ENCODE measurements around the gene RFX7.
A peak's percentile ranks its signal among the peaks of the same experiment; 100 is the strongest.

RFX7 gene

DNA sequence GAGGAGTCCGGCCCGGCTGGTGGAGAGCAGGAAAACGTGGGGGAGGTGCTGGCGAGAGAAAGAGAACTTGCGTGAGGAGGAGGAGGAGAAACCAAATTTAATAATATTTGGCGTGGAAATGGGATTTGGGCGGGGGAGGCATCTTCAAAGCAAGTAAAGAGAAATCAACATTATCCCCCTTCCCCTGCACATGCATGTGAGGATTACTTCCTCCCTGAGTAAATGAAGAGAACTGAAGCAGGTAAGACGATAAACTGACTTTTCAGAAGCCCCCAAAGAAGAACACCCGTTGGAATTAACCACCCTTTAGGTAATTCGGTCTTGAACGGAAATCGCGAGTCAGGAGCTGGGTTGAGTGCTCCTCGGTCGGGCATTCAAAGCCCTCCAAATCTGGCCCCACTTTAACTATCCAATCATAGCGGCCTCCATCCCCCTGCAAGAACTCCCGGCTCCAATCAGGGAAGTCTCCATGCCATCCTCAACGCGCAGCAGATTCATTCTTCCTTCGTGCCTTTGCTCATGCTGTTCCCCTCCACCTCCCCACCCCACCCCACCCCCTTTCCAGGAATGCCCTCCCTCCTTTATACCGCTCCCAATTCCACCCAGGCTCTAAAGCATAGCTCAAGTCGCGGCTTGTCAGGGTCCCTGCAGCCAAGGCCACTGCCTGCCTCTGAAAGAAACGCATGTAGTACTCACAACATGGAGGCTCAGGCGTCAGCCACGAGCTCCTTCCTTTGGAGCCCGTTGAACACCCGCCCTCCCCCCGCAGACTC is 545 bp upstream of the RFX7 start:
- peak; percentile 82 for DNase-seq

DNA sequence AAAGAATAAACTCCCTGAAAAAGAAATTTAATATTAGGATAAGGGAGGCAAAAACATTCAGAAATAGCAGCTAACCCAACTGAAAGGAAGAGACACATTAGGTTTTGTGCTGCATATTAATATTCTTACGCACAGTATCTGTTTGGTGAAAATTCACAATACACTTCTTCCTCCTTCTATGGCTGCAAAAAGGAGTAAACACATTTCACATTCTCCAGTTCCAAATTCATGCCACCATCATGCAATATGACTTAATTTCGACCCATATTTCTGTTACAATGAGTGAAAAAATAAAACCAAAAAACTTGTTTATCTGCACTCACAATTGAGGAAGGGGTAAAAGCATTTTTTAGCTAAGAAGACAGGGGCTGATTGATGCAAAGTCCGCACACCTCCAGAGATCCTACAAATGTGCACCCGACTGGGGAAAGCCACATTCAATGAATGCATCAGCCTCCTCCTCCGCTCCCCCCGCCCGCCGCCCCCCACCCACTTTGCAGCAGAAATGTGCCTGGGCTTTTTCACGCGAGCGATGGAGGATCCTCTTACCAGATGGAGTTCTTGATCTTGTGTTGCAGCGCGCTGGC is 1.0 kb downstream of the RFX7 start:
- no peak for DNase-seq

DNA sequence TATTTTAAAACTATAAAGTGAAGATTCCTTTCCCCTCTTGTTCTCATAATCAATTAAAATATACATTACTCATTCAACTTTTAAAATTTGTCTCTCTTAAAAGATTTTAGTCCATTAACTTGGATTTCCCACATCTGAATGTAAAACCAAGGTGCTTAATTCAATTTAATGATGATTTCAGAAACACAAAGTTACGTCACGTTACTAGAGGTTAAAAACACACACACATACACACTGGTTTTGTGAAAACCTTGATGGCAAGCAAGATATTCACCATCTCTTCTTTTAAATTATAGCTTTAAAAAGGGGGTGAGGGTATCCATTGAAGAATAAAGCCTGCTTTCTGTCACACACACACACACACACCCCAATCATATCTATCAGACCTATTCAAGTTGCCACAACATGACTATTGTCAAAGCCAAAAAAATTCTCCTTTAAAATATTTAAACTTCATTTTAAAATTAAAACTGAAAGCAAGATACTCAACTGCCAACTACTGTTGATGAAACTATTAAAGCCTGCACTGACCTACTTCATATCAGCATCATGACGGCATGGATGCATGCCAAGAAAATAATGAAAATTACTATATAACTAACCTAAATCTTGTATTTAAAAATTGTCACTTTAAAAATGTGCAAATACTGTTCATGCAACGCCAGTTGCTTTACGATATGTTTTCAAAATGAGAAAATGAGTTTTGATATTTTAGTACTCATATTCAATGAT is 2.1 kb downstream of the RFX7 start:
- DNase-seq = no peak

DNA sequence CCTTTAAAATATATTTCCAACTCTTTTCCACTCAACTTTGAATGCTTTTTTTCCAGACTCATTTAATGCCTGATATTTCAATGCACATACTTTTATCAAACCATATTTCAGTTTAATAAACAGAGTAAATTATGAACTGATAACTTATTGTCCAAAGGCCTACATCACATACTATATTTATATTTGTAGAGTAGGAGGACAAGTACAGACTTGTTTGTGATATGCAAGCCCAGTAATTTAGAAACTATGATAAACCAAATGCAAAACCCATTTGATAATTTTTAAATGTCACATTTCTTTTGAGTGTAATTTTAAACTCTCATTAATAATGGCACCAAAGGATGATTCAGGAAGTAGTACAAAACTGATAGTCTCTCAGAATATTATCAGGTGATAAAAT is 3.3 kb downstream of the RFX7 start:
- DNase-seq = no peak

DNA sequence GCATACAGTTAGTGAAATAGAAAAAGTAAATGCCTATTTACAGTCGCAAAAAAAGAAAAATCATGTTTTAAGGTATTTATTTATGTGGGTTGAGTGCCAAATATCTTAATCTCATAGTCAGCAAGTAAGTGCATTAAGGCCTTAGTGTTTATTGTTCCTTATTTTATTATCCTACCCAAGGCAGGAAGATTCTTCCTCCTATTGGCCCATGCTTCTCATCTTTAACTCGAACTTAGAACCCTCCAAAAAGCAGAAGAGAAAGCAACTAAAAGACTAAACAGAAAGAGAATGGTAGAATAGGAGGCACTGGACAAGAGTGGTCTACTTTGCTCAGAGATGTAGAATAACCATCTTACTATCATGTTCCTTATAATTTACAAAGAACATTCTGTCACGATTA is 7.5 kb downstream of the RFX7 start:
- no peak for DNase-seq

DNA sequence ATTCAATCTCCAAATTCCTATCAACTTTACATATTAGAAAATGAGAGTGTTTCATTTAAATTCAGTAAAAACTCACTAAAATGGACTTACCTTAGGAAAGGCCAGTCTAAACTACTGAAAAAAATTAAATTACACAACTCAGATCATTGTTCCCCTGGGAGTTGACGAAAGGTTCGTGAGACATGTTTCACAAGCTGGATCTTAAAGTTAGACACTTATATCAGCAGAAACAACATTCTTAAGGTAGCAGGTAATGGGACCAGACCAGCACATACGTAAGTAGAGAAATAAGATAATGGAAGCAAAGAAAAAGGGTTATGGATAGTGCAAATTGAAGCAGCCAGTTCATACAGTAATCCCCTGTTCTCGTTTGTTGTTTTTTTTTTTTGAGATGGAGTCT is 8.9 kb downstream of the RFX7 start:
- DNase-seq = no peak

DNA sequence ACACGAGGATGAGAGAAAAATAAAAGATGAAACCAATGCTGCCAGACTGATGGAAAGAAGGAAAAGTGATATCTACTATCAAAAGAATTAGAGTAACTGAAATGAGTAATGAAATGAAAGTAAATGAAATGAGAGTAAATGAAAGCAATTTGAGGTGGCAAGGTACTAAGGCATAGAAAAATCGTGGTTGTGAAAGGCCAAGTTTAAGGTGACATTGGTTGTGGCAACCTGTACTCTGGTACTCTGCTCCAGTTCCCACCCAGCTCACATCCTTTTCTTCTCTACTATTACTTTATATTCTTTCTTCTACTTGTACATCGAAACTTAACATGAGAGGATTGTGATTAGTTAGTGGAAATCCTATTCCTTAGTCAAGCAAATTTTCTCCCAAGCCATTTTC is 10.1 kb downstream of the RFX7 start:
- DNase-seq = no peak

DNA sequence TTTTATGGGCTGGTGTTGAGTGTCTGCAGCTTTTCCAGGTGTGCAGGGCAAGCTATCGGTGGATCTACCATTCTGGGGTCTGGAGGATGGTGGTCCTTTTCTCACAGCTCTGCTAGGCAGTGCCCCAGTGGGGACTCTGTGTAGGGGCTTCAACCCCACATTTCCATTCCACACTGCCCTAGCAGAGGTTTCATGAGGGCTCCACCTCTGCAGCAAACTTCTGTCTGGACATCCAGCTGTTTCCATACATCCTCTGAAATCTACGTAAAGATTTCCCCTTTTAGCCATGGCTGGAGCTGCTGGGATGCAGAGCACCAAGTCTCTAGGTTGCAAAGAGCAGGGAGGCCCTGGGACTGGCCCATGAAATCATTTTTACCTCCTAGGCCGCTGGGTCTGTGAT is 11.6 kb downstream of the RFX7 start:
- no peak for DNase-seq

DNA sequence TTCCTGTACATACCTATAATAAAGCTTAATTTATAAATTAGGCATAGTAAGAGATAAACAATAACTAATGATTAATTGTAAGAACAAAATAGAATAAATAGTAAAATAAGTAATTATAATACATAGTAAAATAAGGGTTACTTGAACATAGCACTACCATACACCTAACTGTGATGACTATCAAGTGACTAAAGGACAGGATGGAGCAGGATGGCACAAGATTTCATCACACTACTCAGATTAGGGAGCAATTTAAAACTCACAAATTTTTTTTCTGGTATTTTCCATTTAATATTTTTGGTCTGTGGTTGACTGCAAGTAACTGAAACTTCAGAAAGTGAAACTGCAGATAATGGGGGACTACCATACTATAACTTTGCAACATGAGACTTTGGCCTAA is 14.8 kb downstream of the RFX7 start:
- no peak for DNase-seq

DNA sequence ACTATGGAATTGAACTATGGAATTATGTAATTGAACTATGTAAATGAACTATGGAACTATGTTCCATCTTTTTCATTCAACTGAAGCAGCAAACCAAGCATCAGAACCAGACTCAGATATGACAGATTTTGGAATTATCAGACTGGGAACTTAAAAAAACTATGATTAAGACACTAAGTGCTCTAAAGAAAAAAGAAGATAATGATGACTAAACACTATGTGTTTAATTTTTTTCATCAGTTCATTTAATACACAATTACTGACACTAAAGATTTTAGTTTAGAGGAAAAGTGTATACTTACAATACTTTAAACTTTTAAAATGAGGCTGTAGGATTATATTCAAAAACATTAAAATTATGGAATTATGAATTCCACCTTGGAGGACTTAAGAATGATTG is 15.3 kb downstream of the RFX7 start:
- DNase-seq = no peak

DNA sequence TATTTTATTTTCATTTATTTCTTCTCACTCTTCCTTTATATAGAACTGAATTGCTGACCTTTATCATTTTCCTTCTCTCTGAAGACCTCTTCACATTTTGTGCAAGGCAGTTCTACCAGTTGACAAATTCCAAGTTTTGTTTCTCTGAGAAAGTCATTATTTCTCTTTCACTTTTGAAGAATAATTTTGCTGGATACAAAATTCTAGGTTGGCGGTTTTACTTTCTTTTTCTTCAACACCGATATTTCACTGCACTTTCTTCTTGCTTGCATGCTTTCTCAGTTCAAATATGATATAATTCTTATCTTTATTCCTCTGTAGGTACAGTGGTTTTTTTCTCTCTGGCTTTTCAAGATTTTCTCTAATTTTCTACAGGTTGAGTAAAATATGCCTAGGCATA is 15.9 kb downstream of the RFX7 start:
- DNase-seq = no peak

DNA sequence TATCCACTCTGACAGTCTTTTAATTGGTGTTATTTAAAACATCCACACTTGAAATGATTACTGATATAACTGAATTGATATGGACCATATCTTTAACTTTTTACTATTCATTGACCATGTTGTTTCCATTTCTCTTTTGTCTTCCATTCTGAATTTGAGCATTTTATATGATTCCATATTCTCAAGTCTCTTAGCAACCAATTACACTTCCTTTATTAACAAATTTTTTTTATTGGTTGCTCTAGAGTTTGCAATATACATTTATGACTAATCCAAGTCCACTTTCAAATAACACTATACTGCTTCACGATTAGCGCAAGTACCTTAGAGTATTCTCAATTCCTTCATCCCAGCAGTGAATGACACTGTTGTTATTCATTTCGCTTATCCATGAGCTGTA is 16.4 kb downstream of the RFX7 start:
- no peak for DNase-seq

DNA sequence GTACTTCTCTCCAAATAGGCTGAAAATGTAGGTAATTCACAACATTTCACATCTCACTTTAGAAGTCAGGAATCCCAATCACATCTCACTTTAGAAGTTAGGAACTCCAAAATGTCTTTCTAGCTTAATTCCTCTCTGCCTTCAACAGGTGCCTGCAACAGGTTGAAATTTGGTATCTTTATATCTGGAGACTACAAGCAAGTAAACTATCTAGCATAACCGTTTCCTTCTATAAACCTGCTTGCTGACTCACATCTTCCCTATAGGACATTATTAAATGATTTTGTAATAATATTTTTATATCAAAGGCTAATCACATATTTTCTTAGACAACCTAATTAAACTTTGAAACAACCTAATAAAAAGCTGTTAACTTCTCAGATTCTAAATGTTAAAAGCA is 18.2 kb downstream of the RFX7 start:
- no peak for DNase-seq

DNA sequence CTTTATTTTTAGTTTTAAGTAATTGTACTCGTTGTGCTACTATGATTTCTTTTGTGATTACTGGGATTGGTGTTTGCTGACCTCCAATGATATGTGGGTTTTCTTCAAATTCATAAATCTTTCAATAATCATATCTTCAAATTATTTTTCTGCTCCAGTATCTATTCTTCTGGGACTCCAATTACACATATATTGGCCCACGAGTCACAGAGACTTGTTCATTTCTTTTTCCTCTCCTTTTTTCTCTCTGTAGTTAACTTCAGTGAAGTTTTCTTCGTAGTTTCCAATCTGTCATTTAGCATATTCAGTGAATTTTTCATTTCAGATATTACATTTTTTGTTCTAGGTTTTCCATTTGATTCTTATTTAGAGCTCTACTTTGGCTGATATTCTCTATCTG is 21.4 kb downstream of the RFX7 start:
- no peak for DNase-seq

DNA sequence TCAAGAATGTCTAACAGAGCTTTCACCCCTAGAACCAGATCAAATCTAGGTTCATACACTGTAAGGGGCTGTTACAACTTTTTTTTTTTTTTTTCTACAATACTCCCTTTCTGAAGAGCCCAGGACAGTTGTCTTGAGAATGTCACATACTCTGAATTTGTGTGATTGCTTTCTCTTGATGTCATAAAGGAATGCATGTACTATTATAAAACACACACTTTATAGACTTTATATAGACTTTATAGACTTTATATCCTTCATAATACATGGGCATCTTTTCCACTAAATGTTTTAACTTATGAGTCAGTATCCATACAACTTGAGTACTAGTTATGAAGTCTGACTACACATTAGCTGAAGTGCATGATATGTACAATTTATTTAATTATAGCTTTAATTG is 26.3 kb downstream of the RFX7 start:
- DNase-seq = peak; percentile 35

DNA sequence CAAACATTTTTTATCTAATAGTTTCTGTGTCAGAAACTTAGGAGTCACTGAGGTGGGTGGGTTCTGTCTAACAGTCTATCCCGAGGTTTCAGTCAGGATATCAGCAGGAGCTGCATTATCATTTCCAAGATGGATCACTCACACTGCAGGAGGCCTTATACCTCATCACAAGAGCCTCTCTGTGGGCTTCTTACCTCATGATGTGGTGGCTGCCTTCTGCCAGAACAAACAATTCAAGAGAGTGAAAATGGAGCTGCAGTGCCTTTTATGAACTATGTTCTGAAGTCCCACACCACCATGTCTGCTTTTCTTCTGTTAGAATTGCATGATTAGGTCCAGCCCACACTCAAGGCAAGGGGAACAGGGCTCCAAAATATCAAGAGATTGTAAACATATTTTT is 27.9 kb downstream of the RFX7 start:
- DNase-seq = peak; percentile 87

DNA sequence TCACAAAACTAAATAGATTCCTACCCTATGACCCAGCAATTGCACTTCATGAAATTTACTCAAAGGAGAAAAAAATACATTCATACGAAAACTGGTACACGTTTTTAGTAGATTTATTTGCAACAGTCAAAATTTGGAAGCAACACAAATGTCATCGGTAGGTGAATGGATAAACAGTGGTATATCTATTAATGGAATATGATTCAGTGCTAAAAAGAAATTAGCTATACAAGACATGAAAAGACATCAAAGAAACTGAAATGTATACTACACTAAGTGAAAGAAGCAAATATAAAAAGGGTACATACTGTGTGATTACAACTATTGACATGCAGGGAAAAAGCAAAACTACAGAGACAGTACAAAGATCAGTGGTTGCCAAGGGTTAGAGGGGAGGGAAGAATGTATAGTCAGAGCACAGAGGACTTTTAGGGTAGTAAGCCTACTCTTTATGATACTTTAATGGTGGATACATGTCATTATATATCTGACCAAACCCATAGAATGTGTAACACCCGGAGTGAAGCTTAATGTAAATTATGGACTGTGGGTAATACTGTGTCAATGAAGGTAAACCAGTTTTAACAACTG is 31.6 kb downstream of the RFX7 start:
- DNase-seq = no peak

DNA sequence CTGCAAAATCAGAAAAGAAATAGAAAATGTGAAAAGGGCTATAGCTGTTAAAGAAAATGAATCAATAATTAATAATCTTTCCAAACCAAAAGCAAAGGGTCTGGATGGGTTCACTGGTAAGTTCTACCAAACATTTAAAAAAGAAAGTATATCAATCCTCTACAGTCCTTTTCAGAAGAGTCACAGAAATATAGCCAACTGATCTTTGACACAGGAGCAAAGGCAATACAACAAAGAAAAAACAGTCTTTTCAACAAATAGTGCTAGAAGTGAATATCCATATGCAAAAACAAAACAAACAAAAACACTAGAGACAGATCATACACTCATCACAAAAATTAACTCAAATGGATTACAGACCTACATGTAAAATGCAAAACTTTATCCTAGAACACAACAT is 32.6 kb downstream of the RFX7 start:
- DNase-seq = no peak

DNA sequence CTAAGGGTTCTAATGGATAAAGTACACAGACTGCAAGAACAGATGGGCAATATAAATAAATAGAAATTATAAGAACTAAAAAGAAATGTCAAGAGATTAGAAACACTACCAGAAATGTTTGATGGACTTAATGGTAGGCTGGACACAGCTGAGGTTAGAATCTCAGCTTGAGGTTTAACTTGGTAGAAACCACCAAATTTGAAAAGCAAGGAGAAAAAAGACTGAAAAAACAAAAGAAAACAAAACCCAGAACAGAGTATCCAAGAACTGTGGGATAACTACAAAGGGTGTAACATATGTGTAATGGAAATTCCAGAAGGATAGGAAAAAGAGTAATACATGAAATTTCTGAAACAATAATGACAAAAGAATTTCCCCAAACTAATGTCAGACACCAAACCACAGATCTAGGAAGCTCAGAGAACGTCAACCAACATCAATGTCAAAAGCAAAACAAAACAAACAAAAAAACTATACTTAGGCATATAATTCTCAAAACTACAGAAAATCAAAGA is 35.0 kb downstream of the RFX7 start:
- DNase-seq = peak; percentile 61

DNA sequence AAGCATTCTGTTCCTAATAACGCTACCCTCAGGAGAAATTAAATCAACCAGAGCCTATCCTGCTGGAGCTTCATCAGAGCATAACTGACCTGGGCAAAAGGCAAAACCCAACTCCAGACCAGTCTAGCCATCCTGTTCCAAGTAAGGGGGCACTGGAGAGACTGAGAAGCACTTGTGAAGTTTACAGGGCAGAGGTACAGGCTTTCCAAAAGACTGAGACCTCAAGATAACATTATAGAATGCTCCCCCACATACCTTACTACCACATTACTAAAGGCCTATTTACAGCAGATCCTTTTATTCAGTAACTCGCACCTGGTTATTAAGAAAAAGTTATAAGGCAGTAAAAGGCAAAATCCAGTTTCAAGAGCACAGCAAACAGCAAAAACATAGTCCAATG is 35.5 kb downstream of the RFX7 start:
- no peak for DNase-seq

DNA sequence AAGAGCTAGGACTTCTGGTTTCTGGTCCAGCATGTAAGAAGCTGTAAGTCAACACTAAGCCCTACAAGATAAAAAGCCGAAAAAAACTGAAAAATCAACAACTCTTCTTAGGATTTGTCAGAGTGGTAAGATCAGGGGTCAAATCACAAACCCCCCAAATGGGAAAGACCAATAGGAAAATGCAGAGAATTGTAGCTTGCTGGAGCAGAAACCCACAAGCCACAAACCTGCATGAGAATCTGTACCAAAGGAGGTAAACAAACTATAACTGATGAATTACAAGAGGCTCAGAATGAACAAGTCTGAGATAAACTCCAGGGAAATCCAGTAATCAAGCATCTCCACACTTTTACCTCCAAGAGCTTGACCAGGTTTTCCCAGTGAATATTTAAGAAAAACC is 36.0 kb downstream of the RFX7 start:
- no peak for DNase-seq

DNA sequence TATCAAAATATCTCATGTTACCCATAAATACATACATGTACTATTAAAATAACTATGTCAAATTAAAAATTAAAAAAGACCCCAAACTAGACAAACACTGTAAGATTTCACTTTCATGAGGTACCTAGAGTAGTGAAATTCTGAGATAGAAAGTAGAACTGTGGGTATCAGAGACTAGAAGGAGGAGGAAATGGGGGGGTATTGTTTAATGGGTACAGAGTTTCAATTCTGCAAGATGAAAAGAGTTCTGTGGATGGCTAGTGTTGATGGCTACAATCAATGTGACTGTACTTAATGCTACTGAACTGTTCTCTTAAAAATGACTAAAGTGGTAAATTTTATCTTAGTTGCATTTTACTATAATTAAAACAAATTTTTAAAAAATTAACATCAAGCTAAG is 36.6 kb downstream of the RFX7 start:
- DNase-seq = no peak

DNA sequence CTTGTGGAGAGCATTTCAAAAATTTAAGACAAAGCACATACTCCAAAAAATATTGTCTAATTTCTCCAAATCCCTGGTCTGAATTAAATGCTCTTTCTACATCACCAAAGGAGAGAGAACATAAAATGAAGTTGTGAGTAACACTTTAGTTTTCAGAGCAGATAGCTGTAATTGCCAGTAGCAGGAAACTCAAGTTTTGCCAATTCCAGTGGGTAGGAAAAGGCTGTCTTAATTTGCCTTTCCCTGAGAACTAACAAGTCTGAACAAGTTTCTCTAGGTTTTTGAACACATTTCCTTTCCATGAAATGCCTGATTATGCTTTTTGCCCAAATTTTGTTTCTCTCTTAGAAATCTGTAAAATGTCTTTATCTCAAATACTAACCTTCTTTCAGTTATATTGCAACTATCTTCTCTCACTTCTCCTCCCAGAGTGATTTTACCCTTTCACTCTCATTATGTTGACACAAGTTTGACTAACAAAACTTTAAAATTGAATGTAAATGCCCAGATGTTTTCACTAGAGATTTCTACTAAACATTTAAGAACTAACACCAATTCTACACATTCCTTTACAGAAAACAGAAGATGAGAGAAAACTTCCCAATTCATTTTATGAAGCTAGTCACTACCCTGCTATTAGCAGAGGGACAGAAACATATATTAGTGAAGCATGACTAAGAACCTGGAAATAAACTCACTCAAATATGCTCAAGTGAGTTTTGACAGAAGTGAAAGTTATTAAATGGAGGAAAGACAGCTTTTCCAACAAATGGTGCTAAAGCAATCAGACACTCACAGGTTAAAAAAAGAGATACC is 38.4 kb downstream of the RFX7 start:
- DNase-seq = peak; percentile 11

Data from fibroblast of skin of back (primary cell).